Gastrocnemius medialis (tissue), 4 donors: ENCODE results near the gene MLIP. TPM values are rescaled to one million over a fixed set of nuclear protein-coding genes. Genes with fewer than 3 reads are reported as not detected.
A peak's percentile ranks its signal among the peaks of the same experiment; 100 is the strongest.
"Not testable (repeated sequence)": the region's sequence is repeated elsewhere in the genome, so short reads cannot be mapped to it uniquely, and the experiment has no call there.

Experiments
- ATAC-seq, 2 donors: fragments of 150-250 bp; one replicate each; pipeline ENCODE4 v1.9.1; 2016
- DNase-seq, 2 donors: peaks; one replicate each; pipeline ENCODE4 v3.0.0-alpha.2; 2019
- H3K27ac ChIP-seq, 4 donors: fragments of 200-600 bp; sonication (generic); 1 replicate in 1 of 4; 2 replicates in 3 of 4; pipeline ENCODE4 v1.5.1; 2016 to 2018; ENCODE audit warnings: mild to moderate bottlenecking in 2 of 4, moderate library complexity in 1 of 4
- H3K27me3 ChIP-seq, 3 donors: fragments of 200-600 bp; sonication (generic) in 2 of 3; 1 replicate in 1 of 3; 2 replicates in 2 of 3; pipeline versions ENCODE4 v1.5.1 to v1.6.0; 2016 to 2019; ENCODE audit warnings: mild to moderate bottlenecking in 1 of 3, moderate library complexity in 1 of 3
- H3K36me3 ChIP-seq, 2 donors: fragments of 200-600 bp; sonication (generic) in 1 of 2; one replicate each; pipeline ENCODE4 v1.5.1; 2017 to 2018
- H3K4me1 ChIP-seq, 2 donors: fragments of 200-600 bp; sonication (generic) in 1 of 2; one replicate each; pipeline ENCODE4 v1.5.1; 2016 to 2017; ENCODE audit warnings: mild to moderate bottlenecking in 2 of 2
- H3K4me3 ChIP-seq, 4 donors: fragments of 200-600 bp; sonication (generic) in 3 of 4; 1 replicate in 1 of 4; 2 replicates in 3 of 4; pipeline ENCODE4 v1.5.1; 2016 to 2019; ENCODE audit warnings: mild to moderate bottlenecking in 2 of 4
- H3K9me3 ChIP-seq, 3 donors: fragments of 200-600 bp; sonication (generic) in 2 of 3; 1 replicate in 1 of 3; 2 replicates in 2 of 3; pipeline ENCODE4 v1.5.1; 2016 to 2019
- POLR2A ChIP-seq, 2 donors: fragments of 450-650 bp; IDR thresholded peaks; one replicate each; pipeline ENCODE4 v1.6.1; 2017; ENCODE audit warnings: antibody characterized with exemption in 2 of 2, mild to moderate bottlenecking in 2 of 2, moderate library complexity in 2 of 2
- in situ Hi-C, 4 donors: fragments of 200-750 bp; cut with MboI; loops; one replicate each; pipeline versions ENCODE4 v1.15.0 to v1.8.0; 2017; ENCODE audit warnings: low sequenced_read_pairs in 4 of 4
- intact Hi-C: fragments of 100-400 bp; cut with DNase I; formaldehyde crosslinking; loops from one replicate; pipeline ENCODE4 v1.15.1; 2023; ENCODE audit warnings: low total_unique reads
- total RNA-seq, 4 donors: library from RNA; depleted of rRNA; stranded (reverse); fragments of >200 nt; gene quantifications; one replicate each; pipeline versions ENCODE4 v1.1.0 to v1.2.3, GENCODE V29; 2016
- TF ChIP-seq, protein P1 (sequence below), 5 experiments: fragments of 450-650 bp in 3 of 5; fragments of 200-600 bp in 2 of 5; sonication (generic) in 2 of 5; IDR thresholded peaks in 4 of 5; conservative IDR thresholded peaks in 1 of 5; 1 replicate in 4 of 5; 2 replicates in 1 of 5; pipeline ENCODE4 v1.5.1; 2016 to 2019; ENCODE audit warnings: antibody characterized with exemption in 5 of 5, mild to moderate bottlenecking in 3 of 5, moderate library complexity in 3 of 5

The MLIP gene
- total RNA-seq, 4 donors from 2014 or later = 130 to 200 (median 160) TPM

GRCh38 chr6:54076159-54076789 is 35.0 kb upstream of the MLIP start:
- H3K4me1 ChIP-seq = peaks cover 61 to 63% of the 10 kb centered on the region in 2 donors
- intact Hi-C loops = no loop called here

GRCh38 chr6:54081499-54081898 is 29.7 kb upstream of the MLIP start:
- in situ Hi-C loops, H3K27me3 ChIP-seq, ATAC-seq, DNase-seq, H3K4me3 ChIP-seq, H3K9me3 ChIP-seq, H3K36me3 ChIP-seq: not testable (repeated sequence)
- H3K27ac ChIP-seq = peak overlapping the region; percentile 90 to 97 (median 94)
- peaks cover 29 to 41% of the 10 kb centered on the region in 2 donors for H3K4me1 ChIP-seq
- intact Hi-C loops = loop anchor here (5.0 kb wide), 1 partner anchor 69 kb away; no protein-coding TSS in a partner anchor

More at GRCh38 chr6:54076159-54076789, 35.0 kb upstream of the MLIP start:
- H3K9me3 ChIP-seq = no peaks in the 10 kb centered on the region
- H3K4me3 ChIP-seq = no peak overlapping the region
- H3K36me3 ChIP-seq = no peaks in the 10 kb centered on the region
- no peak for DNase-seq
- TF ChIP-seq, protein P1, sequence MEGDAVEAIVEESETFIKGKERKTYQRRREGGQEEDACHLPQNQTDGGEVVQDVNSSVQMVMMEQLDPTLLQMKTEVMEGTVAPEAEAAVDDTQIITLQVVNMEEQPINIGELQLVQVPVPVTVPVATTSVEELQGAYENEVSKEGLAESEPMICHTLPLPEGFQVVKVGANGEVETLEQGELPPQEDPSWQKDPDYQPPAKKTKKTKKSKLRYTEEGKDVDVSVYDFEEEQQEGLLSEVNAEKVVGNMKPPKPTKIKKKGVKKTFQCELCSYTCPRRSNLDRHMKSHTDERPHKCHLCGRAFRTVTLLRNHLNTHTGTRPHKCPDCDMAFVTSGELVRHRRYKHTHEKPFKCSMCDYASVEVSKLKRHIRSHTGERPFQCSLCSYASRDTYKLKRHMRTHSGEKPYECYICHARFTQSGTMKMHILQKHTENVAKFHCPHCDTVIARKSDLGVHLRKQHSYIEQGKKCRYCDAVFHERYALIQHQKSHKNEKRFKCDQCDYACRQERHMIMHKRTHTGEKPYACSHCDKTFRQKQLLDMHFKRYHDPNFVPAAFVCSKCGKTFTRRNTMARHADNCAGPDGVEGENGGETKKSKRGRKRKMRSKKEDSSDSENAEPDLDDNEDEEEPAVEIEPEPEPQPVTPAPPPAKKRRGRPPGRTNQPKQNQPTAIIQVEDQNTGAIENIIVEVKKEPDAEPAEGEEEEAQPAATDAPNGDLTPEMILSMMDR (IDR thresholded peaks at IDR 0.05 in 4 of 5, conservative IDR thresholded peaks at IDR 0.05 in 1 of 5) = no peak
- TF ChIP-seq POLR2A (IDR thresholded peaks at IDR 0.05) = no peak
- no peaks in the 10 kb centered on the region for H3K27me3 ChIP-seq
- H3K27ac ChIP-seq = peak overlapping the region; percentile 41 to 91 (median 82)
- in situ Hi-C loops = no loop called here
- no peak for ATAC-seq

DNA sequence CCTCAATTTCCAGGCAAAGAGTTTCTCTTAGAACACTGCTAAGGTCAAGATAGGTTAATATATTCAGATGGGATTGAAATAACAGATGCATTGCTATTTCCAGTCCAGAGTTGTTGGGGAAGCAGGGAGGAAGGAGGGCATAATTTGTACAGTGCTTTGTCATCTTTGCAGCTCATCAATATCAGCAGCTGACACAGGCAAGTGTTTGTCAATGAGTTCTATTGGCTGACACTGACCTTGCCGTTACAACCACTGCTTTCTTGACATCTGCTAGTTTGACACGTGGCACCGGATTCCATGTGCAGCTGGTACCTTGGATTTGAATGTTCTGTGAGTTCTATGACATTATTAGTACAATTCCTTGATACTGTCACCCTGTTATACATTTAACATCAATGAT is 28.0 kb upstream of the MLIP start:
- peak; percentile 73 to 81 for DNase-seq
- in situ Hi-C loops = no loop called here
- peak overlapping the region; percentile 90 to 97 (median 94) for H3K27ac ChIP-seq

GRCh38 chr6:54084231-54084630 is 27.0 kb upstream of the MLIP start:
- Histone ChIP-seq H3K36me3 (no peaks in the 10 kb centered on the region), H3K27ac (peak overlapping the region; percentile 90 to 97 (median 94)), H3K9me3 (no peaks in the 10 kb centered on the region), H3K4me3 (peak overlapping the region; percentile 37 to 57 (median 48)), H3K27me3 (no peaks in the 10 kb centered on the region), H3K4me1 (peaks cover 45 to 59% of the 10 kb centered on the region in 2 donors)
- TF ChIP-seq, protein P1 (IDR thresholded peaks at IDR 0.05 in 4 of 5, conservative IDR thresholded peaks at IDR 0.05 in 1 of 5) = peak in 1 of 5 experiments; percentile 9
- TF ChIP-seq POLR2A (IDR thresholded peaks at IDR 0.05) = peak in 1 of 2 donors; percentile 44
- peak; percentile 75 for ATAC-seq
- intact Hi-C loops (loop anchor here (2.0 to 5.0 kb wide), 3 partner anchors 29 to 72 kb away; no protein-coding TSS in a partner anchor), in situ Hi-C loops (no loop called here)
- DNase-seq = peak; percentile 45 to 61

More for the DNA sequence above, 28.0 kb upstream of the MLIP start:
- Histone ChIP-seq H3K9me3 (no peaks in the 10 kb centered on the region), H3K27me3 (no peaks in the 10 kb centered on the region), H3K4me3 (peak overlapping the region; percentile 28 to 57 (median 48)), H3K36me3 (no peaks in the 10 kb centered on the region), H3K4me1 (peaks cover 36 to 51% of the 10 kb centered on the region in 2 donors)
- intact Hi-C loops = loop anchor here (5.0 kb wide), 1 partner anchor 71 kb away; no protein-coding TSS in a partner anchor
- peak; percentile 19 to 34 for ATAC-seq
- peak; percentile 65 to 77 for TF ChIP-seq POLR2A (IDR thresholded peaks at IDR 0.05)
- TF ChIP-seq, protein P1 (IDR thresholded peaks at IDR 0.05 in 4 of 5, conservative IDR thresholded peaks at IDR 0.05 in 1 of 5) = no peak

GRCh38 chr6:54085047-54085446 is 26.2 kb upstream of the MLIP start:
- Histone ChIP-seq H3K4me3 (peak overlapping the region; percentile 8 to 57 (median 44)), H3K27ac (peak overlapping the region; percentile 90 to 97 (median 94)), H3K4me1 (peaks cover 53 to 63% of the 10 kb centered on the region in 2 donors), H3K36me3 (no peaks in the 10 kb centered on the region), H3K9me3 (no peaks in the 10 kb centered on the region), H3K27me3 (no peaks in the 10 kb centered on the region)
- TF ChIP-seq, protein P1 (IDR thresholded peaks at IDR 0.05 in 4 of 5, conservative IDR thresholded peaks at IDR 0.05 in 1 of 5) = no peak
- TF ChIP-seq POLR2A (IDR thresholded peaks at IDR 0.05) = peak in 1 of 2 donors; percentile 28
- ATAC-seq (peak; percentile 79 to 82), DNase-seq (peak; percentile 81 to 95)
- in situ Hi-C loops (no loop called here), intact Hi-C loops (loop anchor here (2.0 kb wide), 2 partner anchors 30 to 64 kb away; no protein-coding TSS in a partner anchor)
